HepG2 (cell line): ENCODE measurements around the gene B3GALT5.

ENCODE experiments used
- CTCF ChIP-seq: sonication (generic); formaldehyde crosslinking; IDR thresholded peaks from 2 replicates; pipeline ENCODE4 v1.5.0; 2020; ENCODE audit warnings: mild to moderate bottlenecking, missing genetic modification reagents, moderate library complexity
- IRF2 ChIP-seq: IDR thresholded peaks from 2 replicates; pipeline ENCODE4 v1.6.1; 2018; ENCODE audit warnings: missing genetic modification reagents, missing compliant biosample characterization
- MIXL1 ChIP-seq: IDR thresholded peaks from 2 replicates; pipeline ENCODE4 v1.6.1; 2016
- PAWR ChIP-seq: sonication (generic); formaldehyde crosslinking; IDR thresholded peaks from 2 replicates; pipeline ENCODE4 v1.4.0; 2020; ENCODE audit warnings: missing genetic modification reagents, mild to moderate bottlenecking, borderline replicate concordance
- SP1 ChIP-seq, 2 experiments: fragments of 450-650 bp in 1 of 2; sonication (generic) in 1 of 2; formaldehyde crosslinking in 1 of 2; IDR thresholded peaks; 2 replicates each; pipeline versions ENCODE4 v1.4.0 to v1.6.1; 2016 to 2020; ENCODE audit warnings: missing genetic modification reagents in 1 of 2
- TFE3 ChIP-seq: IDR thresholded peaks from 2 replicates; pipeline ENCODE4 v1.6.1; 2016
- TRIM24 ChIP-seq: sonication (generic); formaldehyde crosslinking; IDR thresholded peaks from 2 replicates; pipeline ENCODE4 v1.8.0; 2022; ENCODE audit warnings: mild to moderate bottlenecking, missing genetic modification reagents
- ZNF10 ChIP-seq: sonication (generic); formaldehyde crosslinking; IDR thresholded peaks from 2 replicates; pipeline ENCODE4 v1.4.0; 2020; ENCODE audit warnings: mild to moderate bottlenecking, low read depth, missing genetic modification reagents, borderline replicate concordance
- ZNF644 ChIP-seq: IDR thresholded peaks from 2 replicates; pipeline ENCODE4 v1.6.1; 2016; ENCODE audit warnings: low read depth
- ZNF724P ChIP-seq: sonication (generic); formaldehyde crosslinking; IDR thresholded peaks from 2 replicates; pipeline ENCODE4 v1.8.0; 2022; ENCODE audit warnings: missing genetic modification reagents, borderline replicate concordance
- ZNF790 ChIP-seq: sonication (generic); formaldehyde crosslinking; IDR thresholded peaks from 2 replicates; pipeline ENCODE4 v1.8.0; 2022; ENCODE audit warnings: missing genetic modification reagents, mild to moderate bottlenecking, borderline replicate concordance
- TF ChIP-seq, protein P1 (sequence below), 2 experiments: sonication (generic) in 1 of 2; formaldehyde crosslinking in 1 of 2; IDR thresholded peaks; 2 replicates each; pipeline versions ENCODE4 v1.5.1 to v1.6.1; 2011 to 2020; ENCODE audit warnings: borderline replicate concordance in 1 of 2, low read depth in 1 of 2, low read length in 1 of 2, mild to moderate bottlenecking in 1 of 2, missing genetic modification reagents in 1 of 2, moderate library complexity in 1 of 2

DNA sequence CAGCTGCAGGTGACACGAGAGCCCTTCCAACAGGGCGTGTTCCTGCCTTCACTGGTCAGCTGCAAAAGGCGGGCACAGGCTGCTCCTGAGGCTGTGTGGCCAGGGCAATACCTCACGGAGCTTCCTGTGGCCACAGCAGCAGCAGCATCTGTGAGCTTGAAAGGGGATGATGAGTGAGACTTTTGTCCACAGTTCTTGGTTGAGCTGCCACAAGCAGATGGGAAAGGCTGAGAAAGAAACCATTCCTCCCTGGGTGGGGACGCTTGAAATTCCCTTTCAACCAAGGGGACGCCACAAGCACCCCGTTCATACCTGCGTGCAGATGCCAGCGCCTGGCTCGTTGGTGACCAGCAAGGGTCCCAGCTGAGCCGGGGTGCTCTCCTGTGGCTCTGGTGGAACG lies 37.6 kb downstream of the B3GALT5 start:
- TF ChIP-seq ZNF790 (CRISPR knock-in tag) = no peak
- TF ChIP-seq PAWR (CRISPR knock-in tag) = no peak
- TF ChIP-seq TFE3 = no peak
- no peak for TF ChIP-seq SP1 (IDR thresholded peaks at IDR 0.05)
- TF ChIP-seq SP1 (CRISPR knock-in tag; IDR thresholded peaks at IDR 0.05) = no peak
- no peak for TF ChIP-seq IRF2 (CRISPR knock-in tag)
- no peak for TF ChIP-seq ZNF644 (CRISPR knock-in tag)
- TF ChIP-seq CTCF = no peak
- TF ChIP-seq, protein P1, sequence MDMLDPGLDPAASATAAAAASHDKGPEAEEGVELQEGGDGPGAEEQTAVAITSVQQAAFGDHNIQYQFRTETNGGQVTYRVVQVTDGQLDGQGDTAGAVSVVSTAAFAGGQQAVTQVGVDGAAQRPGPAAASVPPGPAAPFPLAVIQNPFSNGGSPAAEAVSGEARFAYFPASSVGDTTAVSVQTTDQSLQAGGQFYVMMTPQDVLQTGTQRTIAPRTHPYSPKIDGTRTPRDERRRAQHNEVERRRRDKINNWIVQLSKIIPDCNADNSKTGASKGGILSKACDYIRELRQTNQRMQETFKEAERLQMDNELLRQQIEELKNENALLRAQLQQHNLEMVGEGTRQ (IDR thresholded peaks at IDR 0.05; ENCODE audit: low read depth, low read length) = no peak
- TF ChIP-seq, protein P1 (CRISPR knock-in tag; IDR thresholded peaks at IDR 0.05; ENCODE audit: borderline replicate concordance) = no peak
- TF ChIP-seq MIXL1 (CRISPR knock-in tag) = no peak
- no peak for TF ChIP-seq ZNF10 (CRISPR knock-in tag)
- no peak for TF ChIP-seq ZNF724P
- TF ChIP-seq TRIM24 (CRISPR knock-in tag) = no peak
